Measurements from ENCODE around the gene SPATA7.

DNA sequence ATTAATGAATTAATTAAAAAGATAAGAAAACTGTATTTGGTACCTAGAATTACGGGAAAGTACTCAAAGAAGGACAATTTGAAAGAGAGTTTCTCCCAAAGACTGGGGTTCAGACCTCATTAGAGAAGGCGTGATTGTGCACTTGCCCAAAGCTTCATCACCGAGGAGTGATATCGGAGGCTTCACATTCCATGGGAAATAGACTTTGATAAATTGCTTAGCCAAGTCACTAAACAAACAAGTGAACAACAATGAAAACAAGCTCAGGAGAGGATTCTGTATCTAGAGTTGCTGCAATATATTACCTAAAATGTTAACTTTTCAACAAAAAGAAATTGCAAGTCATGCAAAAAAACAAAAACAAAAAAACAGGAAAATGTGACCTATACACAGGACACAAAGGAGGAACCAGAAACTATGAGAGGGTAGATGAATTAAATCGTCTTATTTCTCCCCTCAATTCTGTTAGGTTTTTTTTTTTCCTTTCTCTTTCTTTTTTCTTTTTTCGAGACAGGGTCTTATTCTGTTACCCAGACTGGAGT, 3.4 kb downstream of the SPATA7 start:
- TF ChIP-seq HDGF (IDR thresholded peaks at IDR 0.05; ENCODE audit: borderline replicate concordance) (no peak), ZNF384 (IDR thresholded peaks at IDR 0.05) (no peak), SUZ12 (IDR thresholded peaks at IDR 0.05) (no peak), ELF4 (IDR thresholded peaks at IDR 0.05) (no peak), LEF1 (IDR thresholded peaks at IDR 0.05; ENCODE audit: borderline replicate concordance) (no peak), BHLHE40 (IDR thresholded peaks at IDR 0.05; ENCODE audit: borderline replicate concordance) (no peak), TARDBP (IDR thresholded peaks at IDR 0.05) (no peak), FOXA1 (IDR thresholded peaks at IDR 0.05) (no peak), FOXK2 (IDR thresholded peaks at IDR 0.05) (no peak), FOXM1 (IDR thresholded peaks at IDR 0.05; ENCODE audit: borderline replicate concordance) (no peak), ARNT (IDR thresholded peaks at IDR 0.05) (no peak), NFRKB (IDR thresholded peaks at IDR 0.05) (no peak)
